Loucy (cell line): ENCODE measurements around the gene CC2D1A.

ENCODE experiments used
- CTCF ChIP-seq: fragments of 200-600 bp; sonication (generic); conservative IDR thresholded peaks from 2 replicates; pipeline ENCODE4 v1.5.1; 2014; ENCODE audit warnings: mild to moderate bottlenecking, antibody characterized with exemption, low read length
- EZH2phosphoT487 ChIP-seq: fragments of 200-600 bp; IDR thresholded peaks from 2 replicates; pipeline ENCODE4 v1.6.1; 2018; ENCODE audit warnings: antibody characterized with exemption, mild to moderate bottlenecking, moderate library complexity, borderline replicate concordance

- TF ChIP-seq EZH2phosphoT487 = no peak
- no peak for TF ChIP-seq CTCF
Measured at GRCh38 chr19:13966684-13967128, 60.7 kb downstream of the CC2D1A start.
